ENCODE measurements around the gene WAPL. TPM values are rescaled to one million over a fixed set of nuclear protein-coding genes. Genes with fewer than 3 reads are reported as not detected.
A peak's percentile ranks its signal among the peaks of the same experiment; 100 is the strongest.

WAPL gene
- total and polyA plus RNA-seq, 2 of the 13 experiments (the other 11 are each of a cell fraction or from before 2014, with no cell fraction given): 13.2 to 43.5 TPM

DNA sequence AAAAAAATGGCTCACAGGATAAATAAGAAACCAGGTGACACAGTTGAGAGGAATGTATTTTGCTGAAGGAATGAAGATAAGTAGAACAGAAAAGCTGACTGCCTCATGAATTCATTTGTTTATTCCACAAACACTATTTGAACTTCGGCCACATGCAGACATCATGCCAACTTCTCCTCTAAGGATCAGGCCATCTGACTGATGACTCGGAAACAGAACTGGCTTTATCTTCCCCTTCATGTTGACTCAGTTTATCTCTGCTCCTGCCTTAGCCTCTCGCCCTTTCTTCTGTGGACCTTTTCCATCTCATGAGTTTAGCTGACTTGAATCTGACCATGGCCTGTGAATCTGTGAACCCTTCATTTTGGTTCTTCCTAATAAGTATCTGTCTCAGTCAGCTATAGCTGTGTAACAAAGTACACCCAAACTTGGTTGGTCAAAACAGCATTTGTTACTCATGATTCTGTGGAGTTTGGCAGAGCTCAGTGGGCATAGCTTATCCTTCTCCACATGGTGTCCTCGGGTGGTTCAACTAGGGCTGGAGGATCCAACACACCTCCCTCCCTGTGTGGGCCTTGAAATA, 111.0 kb downstream of the WAPL start (continued):
- TF ChIP-seq HNF4G (IDR thresholded peaks at IDR 0.05; ENCODE audit: borderline replicate concordance, low read depth, low read length) (peak; percentile 9; the same call in 1 of the 2 replicates), HNF4G (CRISPR knock-in tag; IDR thresholded peaks at IDR 0.05; ENCODE audit: borderline replicate concordance, low read depth) (peak; percentile 46), FOXJ3 (CRISPR knock-in tag; IDR thresholded peaks at IDR 0.05; ENCODE audit: borderline replicate concordance) (no peak; the same call in 1 of the 2 replicates), KDM5B (CRISPR knock-in tag; IDR thresholded peaks at IDR 0.05; ENCODE audit: borderline replicate concordance) (no peak), ZNF138 (CRISPR knock-in tag; IDR thresholded peaks at IDR 0.05; ENCODE audit: low read depth) (no peak), ZNF547 (CRISPR knock-in tag; IDR thresholded peaks at IDR 0.05) (0 out of 2 replicates have a peak, but pooled peaks have one; percentile 30), RARA (CRISPR knock-in tag; IDR thresholded peaks at IDR 0.05) (peak; percentile 51; the same call in 1 of the 2 replicates), KDM1A (CRISPR knock-in tag; IDR thresholded peaks at IDR 0.05) (peak; percentile 93; the same call in 1 of the 2 replicates), SETDB1 (CRISPR knock-in tag; IDR thresholded peaks at IDR 0.05; ENCODE audit: borderline replicate concordance) (no peak), HOXA5 (CRISPR knock-in tag; IDR thresholded peaks at IDR 0.05) (0 out of 2 replicates have a peak, but pooled peaks have one; percentile 14), CREM (IDR thresholded peaks at IDR 0.05) (peak; percentile 16; the same call in 1 of the 2 replicates), CREM (CRISPR knock-in tag; IDR thresholded peaks at IDR 0.05) (no peak), NCOA2 (CRISPR knock-in tag; IDR thresholded peaks at IDR 0.05) (peak; percentile 35; the same call in 1 of the 2 replicates), CREB1 (IDR thresholded peaks at IDR 0.05) (0 out of 2 replicates have a peak, but pooled peaks have one; percentile 7), CREB1 (CRISPR knock-in tag; IDR thresholded peaks at IDR 0.05) (0 out of 2 replicates have a peak, but pooled peaks have one; percentile 16), ZNF451 (CRISPR knock-in tag; IDR thresholded peaks at IDR 0.05) (0 out of 2 replicates have a peak, but pooled peaks have one; percentile 35), ZNF124 (CRISPR knock-in tag; IDR thresholded peaks at IDR 0.05) (peak; percentile 84; the same call in 1 of the 2 replicates), ZNF7 (CRISPR knock-in tag; IDR thresholded peaks at IDR 0.05) (0 out of 2 replicates have a peak, but pooled peaks have one; percentile 4), SMAD9 (CRISPR knock-in tag; IDR thresholded peaks at IDR 0.05) (no peak)
- TF ChIP-seq, protein P1, sequence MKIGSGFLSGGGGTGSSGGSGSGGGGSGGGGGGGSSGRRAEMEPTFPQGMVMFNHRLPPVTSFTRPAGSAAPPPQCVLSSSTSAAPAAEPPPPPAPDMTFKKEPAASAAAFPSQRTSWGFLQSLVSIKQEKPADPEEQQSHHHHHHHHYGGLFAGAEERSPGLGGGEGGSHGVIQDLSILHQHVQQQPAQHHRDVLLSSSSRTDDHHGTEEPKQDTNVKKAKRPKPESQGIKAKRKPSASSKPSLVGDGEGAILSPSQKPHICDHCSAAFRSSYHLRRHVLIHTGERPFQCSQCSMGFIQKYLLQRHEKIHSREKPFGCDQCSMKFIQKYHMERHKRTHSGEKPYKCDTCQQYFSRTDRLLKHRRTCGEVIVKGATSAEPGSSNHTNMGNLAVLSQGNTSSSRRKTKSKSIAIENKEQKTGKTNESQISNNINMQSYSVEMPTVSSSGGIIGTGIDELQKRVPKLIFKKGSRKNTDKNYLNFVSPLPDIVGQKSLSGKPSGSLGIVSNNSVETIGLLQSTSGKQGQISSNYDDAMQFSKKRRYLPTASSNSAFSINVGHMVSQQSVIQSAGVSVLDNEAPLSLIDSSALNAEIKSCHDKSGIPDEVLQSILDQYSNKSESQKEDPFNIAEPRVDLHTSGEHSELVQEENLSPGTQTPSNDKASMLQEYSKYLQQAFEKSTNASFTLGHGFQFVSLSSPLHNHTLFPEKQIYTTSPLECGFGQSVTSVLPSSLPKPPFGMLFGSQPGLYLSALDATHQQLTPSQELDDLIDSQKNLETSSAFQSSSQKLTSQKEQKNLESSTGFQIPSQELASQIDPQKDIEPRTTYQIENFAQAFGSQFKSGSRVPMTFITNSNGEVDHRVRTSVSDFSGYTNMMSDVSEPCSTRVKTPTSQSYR (CRISPR knock-in tag; IDR thresholded peaks at IDR 0.05; ENCODE audit: borderline replicate concordance): no peak
- TF ChIP-seq, protein P2, sequence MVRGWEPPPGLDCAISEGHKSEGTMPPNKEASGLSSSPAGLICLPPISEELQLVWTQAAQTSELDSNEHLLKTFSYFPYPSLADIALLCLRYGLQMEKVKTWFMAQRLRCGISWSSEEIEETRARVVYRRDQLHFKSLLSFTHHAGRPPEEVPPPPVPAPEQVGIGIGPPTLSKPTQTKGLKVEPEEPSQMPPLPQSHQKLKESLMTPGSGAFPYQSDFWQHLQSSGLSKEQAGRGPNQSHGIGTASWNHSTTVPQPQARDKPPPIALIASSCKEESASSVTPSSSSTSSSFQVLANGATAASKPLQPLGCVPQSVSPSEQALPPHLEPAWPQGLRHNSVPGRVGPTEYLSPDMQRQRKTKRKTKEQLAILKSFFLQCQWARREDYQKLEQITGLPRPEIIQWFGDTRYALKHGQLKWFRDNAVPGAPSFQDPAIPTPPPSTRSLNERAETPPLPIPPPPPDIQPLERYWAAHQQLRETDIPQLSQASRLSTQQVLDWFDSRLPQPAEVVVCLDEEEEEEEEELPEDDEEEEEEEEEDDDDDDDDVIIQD (CRISPR knock-in tag; IDR thresholded peaks at IDR 0.05; ENCODE audit: low read depth): 0 out of 2 replicates have a peak, but pooled peaks have one; percentile 11
- TF ChIP-seq, protein P3, sequence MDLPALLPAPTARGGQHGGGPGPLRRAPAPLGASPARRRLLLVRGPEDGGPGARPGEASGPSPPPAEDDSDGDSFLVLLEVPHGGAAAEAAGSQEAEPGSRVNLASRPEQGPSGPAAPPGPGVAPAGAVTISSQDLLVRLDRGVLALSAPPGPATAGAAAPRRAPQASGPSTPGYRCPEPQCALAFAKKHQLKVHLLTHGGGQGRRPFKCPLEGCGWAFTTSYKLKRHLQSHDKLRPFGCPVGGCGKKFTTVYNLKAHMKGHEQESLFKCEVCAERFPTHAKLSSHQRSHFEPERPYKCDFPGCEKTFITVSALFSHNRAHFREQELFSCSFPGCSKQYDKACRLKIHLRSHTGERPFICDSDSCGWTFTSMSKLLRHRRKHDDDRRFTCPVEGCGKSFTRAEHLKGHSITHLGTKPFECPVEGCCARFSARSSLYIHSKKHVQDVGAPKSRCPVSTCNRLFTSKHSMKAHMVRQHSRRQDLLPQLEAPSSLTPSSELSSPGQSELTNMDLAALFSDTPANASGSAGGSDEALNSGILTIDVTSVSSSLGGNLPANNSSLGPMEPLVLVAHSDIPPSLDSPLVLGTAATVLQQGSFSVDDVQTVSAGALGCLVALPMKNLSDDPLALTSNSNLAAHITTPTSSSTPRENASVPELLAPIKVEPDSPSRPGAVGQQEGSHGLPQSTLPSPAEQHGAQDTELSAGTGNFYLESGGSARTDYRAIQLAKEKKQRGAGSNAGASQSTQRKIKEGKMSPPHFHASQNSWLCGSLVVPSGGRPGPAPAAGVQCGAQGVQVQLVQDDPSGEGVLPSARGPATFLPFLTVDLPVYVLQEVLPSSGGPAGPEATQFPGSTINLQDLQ (CRISPR knock-in tag; IDR thresholded peaks at IDR 0.05): no peak
- TF ChIP-seq, protein P4, sequence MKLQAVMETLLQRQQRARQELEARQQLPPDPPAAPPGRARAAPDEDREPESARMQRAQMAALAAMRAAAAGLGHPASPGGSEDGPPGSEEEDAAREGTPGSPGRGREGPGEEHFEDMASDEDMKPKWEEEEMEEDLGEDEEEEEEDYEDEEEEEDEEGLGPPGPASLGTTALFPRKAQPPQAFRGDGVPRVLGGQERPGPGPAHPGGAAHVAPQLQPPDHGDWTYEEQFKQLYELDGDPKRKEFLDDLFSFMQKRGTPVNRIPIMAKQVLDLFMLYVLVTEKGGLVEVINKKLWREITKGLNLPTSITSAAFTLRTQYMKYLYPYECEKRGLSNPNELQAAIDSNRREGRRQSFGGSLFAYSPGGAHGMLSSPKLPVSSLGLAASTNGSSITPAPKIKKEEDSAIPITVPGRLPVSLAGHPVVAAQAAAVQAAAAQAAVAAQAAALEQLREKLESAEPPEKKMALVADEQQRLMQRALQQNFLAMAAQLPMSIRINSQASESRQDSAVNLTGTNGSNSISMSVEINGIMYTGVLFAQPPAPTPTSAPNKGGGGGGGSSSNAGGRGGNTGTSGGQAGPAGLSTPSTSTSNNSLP (IDR thresholded peaks at IDR 0.05; ENCODE audit: low read depth, low read length): peak; percentile 57
